ENCODE data around the gene DDX41. TPM values are rescaled to one million over a fixed set of nuclear protein-coding genes. Genes with fewer than 3 reads are reported as not detected.

The DDX41 gene
- total RNA-seq, 3 donors from 2014 or later (not counting 1 experiment from before 2014, with no cell fraction given) = 66.6 to 106 (median 78.3) TPM

DNA sequence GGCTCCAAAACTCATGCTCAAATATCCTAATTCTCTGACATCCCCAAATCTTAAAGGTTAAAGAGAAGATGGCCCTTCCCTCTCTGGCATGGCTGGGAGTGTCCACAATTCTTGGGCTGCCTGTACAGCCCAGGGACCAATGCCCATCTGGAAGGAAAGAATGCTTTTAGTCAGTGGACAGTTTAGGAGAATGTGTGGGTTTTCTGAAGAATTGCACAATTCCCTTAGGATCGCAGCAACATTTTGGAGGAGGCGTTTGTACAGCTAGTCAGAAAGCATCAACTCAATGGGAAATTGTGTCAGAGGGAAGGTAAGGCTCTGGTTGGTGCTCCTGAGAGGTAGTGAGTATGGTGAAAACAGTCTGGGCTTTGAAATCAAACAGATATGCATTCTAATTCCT, 22.6 kb upstream of the DDX41 start:
- Mint-ChIP-seq H3K4me3 (no peak overlapping the region), H3K27me3 (ENCODE audit: low read depth in 2 of 2) (no peaks in the 10 kb centered on the region), H3K27ac (no peak overlapping the region), H3K9me3 (no peaks in the 10 kb centered on the region), H3K4me1 (peaks cover 23 to 30% of the 10 kb centered on the region in 2 donors), H3K36me3 (no peaks in the 10 kb centered on the region)
- H3K27ac ChIP-seq (ENCODE audit: low read length) = no peak overlapping the region
- H3K4me3 ChIP-seq (ENCODE audit: low read length) = no peak overlapping the region
- H3K27me3 ChIP-seq (ENCODE audit: control insufficient read depth, insufficient read depth, low read length) = no peaks in the 10 kb centered on the region
- ATAC-seq (no peak), DNase-seq (no peak)
- H3K4me1 ChIP-seq (ENCODE audit: control insufficient read depth, insufficient read depth, low read length) = no peaks in the 10 kb centered on the region
- 100% methylated on average over 2 of the region's 2 CpGs for WGBS (ENCODE audit: insufficient coverage)
- intact Hi-C loops (cut with micrococcal nuclease) = no loop called here
- H3K36me3 ChIP-seq (ENCODE audit: control insufficient read depth, insufficient read depth, low read length) = peaks cover 36% of the 10 kb centered on the region
- no peaks in the 10 kb centered on the region for H3K9me3 ChIP-seq (ENCODE audit: control insufficient read depth, insufficient read depth, low read length)
- TF ChIP-seq, protein P1, sequence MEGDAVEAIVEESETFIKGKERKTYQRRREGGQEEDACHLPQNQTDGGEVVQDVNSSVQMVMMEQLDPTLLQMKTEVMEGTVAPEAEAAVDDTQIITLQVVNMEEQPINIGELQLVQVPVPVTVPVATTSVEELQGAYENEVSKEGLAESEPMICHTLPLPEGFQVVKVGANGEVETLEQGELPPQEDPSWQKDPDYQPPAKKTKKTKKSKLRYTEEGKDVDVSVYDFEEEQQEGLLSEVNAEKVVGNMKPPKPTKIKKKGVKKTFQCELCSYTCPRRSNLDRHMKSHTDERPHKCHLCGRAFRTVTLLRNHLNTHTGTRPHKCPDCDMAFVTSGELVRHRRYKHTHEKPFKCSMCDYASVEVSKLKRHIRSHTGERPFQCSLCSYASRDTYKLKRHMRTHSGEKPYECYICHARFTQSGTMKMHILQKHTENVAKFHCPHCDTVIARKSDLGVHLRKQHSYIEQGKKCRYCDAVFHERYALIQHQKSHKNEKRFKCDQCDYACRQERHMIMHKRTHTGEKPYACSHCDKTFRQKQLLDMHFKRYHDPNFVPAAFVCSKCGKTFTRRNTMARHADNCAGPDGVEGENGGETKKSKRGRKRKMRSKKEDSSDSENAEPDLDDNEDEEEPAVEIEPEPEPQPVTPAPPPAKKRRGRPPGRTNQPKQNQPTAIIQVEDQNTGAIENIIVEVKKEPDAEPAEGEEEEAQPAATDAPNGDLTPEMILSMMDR (IDR thresholded peaks at IDR 0.05) = no peak

GRCh38 chr5:177538876-177539275, 22.1 kb upstream of the DDX41 start:
- H3K36me3 Mint-ChIP-seq = no peaks in the 10 kb centered on the region
- DNase-seq (no peak), ATAC-seq (no peak)
- H3K27me3 ChIP-seq (ENCODE audit: control insufficient read depth, insufficient read depth, low read length) = no peaks in the 10 kb centered on the region
- 95% methylated on average over 10 of the region's 10 CpGs for WGBS (ENCODE audit: insufficient coverage)
- intact Hi-C loops (cut with micrococcal nuclease) = no loop called here
- no peaks in the 10 kb centered on the region for H3K9me3 Mint-ChIP-seq
- H3K27ac Mint-ChIP-seq = no peak overlapping the region
- TF ChIP-seq, protein P1 (IDR thresholded peaks at IDR 0.05) = no peak
- no peak overlapping the region for H3K27ac ChIP-seq (ENCODE audit: low read length)
- H3K4me1 Mint-ChIP-seq = peaks cover 19 to 30% of the 10 kb centered on the region in 2 donors
- H3K4me3 ChIP-seq (ENCODE audit: low read length) = no peak overlapping the region
- H3K4me3 Mint-ChIP-seq = no peak overlapping the region
- no peaks in the 10 kb centered on the region for H3K9me3 ChIP-seq (ENCODE audit: control insufficient read depth, insufficient read depth, low read length)
- no peaks in the 10 kb centered on the region for H3K27me3 Mint-ChIP-seq (ENCODE audit: low read depth in 2 of 2)
- no peaks in the 10 kb centered on the region for H3K4me1 ChIP-seq (ENCODE audit: control insufficient read depth, insufficient read depth, low read length)
- peaks cover 38% of the 10 kb centered on the region for H3K36me3 ChIP-seq (ENCODE audit: control insufficient read depth, insufficient read depth, low read length)

- no peak overlapping the region for H3K4me3 ChIP-seq (ENCODE audit: low read length)
- TF ChIP-seq, protein P1 (IDR thresholded peaks at IDR 0.05) = no peak
- Mint-ChIP-seq H3K4me3 (no peak overlapping the region), H3K27me3 (ENCODE audit: low read depth in 2 of 2) (no peaks in the 10 kb centered on the region), H3K27ac (peak overlapping the region in 1 of 2 donors; percentile 50), H3K4me1 (peaks cover 12 to 18% of the 10 kb centered on the region in 2 donors), H3K36me3 (no peaks in the 10 kb centered on the region), H3K9me3 (no peaks in the 10 kb centered on the region)
- H3K27me3 ChIP-seq (ENCODE audit: control insufficient read depth, insufficient read depth, low read length) = no peaks in the 10 kb centered on the region
- peaks cover 42% of the 10 kb centered on the region for H3K36me3 ChIP-seq (ENCODE audit: control insufficient read depth, insufficient read depth, low read length)
- H3K4me1 ChIP-seq (ENCODE audit: control insufficient read depth, insufficient read depth, low read length) = no peaks in the 10 kb centered on the region
- WGBS (ENCODE audit: insufficient coverage) = 90% methylated on average over 15 of the region's 15 CpGs
- intact Hi-C loops (cut with micrococcal nuclease) = no loop called here
- ATAC-seq = no peak
- H3K27ac ChIP-seq (ENCODE audit: low read length) = no peak overlapping the region
- DNase-seq = no peak
- H3K9me3 ChIP-seq (ENCODE audit: control insufficient read depth, insufficient read depth, low read length) = no peaks in the 10 kb centered on the region
Observed at GRCh38 chr5:177537389-177538361, 20.9 kb upstream of the DDX41 start.
